Measurements from ENCODE around the gene PYDC1.
"Not testable (repeated sequence)": the region's sequence is repeated elsewhere in the genome, so short reads cannot be mapped to it uniquely, and the experiment has no call there.

PYDC1 gene

DNA sequence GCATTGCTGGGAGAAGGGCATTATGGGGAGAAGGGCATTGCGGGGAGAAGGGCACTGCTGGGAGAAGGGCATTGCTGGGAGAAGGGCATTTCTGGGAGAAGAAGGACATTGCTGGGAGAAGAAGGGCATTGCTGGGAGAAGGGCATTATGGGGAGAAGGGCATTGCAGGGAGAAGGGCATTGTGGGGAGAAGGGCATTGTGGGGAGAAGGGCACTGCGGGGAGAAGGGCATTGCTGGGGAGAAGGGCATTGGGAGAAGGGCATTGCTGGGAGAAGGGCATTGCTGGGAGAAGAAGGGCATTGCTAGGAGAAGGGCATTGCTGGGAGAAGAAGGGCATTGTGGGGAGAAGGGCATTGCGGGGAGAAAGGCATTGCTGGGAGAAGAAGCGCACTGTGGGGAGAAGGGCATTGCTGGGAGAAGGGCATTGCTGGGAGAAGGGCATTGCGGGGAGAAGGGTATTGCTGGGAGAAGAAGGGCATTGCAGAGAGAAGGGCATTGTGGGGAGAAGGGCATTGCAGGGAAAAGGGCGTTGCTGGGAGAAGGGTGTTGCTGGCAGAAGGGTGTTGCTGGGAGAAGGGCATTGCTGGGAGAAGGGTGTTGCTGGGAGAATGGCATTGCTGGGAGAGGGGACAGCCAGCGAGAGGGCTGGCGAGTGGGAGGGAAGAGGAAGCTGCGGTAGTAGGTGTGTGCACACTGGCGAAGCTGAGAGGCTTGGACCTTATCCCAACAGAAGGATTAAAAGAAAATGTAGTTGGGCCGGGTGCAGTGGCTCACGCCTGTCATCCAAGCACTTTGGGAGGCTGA lies 4.6 kb upstream of the PYDC1 start:
- no peak for DNase-seq

- no peak for DNase-seq
Observed at GRCh38 chr16:31219154-31219741, 2.3 kb upstream of the PYDC1 start.

DNA sequence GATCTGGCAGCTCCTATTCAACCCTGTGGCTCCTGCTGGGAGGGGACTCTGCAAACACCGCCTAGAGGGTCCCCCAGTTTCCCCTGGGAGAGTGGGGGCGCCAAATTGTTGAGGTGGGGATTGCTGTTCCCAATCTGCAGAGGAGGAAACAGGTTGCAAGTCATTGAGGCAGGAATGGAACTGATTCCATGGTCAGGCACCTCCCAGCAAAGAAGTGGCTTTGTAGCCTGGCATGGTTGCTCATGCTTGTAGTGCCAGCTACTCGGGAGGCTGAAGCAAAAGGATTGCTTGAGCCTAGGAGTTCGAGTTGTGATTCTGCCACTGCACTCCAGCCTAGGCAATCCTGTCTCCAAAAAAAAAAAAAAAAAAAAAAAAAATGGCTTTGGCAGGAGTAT lies 198 bp upstream of the PYDC1 start:
- no peak for DNase-seq

- peak; percentile 24 for DNase-seq
Observed at GRCh38 chr16:31215287-31216162, 1.4 kb downstream of the PYDC1 start.

DNA sequence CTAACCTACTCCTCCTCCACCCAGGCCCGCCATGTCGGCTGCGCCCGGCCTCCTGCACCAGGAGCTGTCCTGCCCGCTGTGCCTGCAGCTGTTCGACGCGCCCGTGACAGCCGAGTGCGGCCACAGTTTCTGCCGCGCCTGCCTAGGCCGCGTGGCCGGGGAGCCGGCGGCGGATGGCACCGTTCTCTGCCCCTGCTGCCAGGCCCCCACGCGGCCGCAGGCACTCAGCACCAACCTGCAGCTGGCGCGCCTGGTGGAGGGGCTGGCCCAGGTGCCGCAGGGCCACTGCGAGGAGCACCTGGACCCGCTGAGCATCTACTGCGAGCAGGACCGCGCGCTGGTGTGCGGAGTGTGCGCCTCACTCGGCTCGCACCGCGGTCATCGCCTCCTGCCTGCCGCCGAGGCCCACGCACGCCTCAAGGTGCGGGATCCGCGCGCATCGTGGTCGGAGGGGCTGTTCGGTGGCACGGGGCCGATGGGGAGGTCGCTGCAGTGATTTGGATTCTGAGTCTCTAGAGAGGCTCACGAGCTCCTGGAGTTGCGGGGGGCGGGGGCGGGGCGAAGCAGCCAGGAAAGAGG lies 2.1 kb downstream of the PYDC1 start:
- DNase-seq: peak; percentile 13

GRCh38 chr16:31213877-31214707 lies 2.8 kb downstream of the PYDC1 start, which contains the start of gene TRIM72:
Gene TRIM72 (plus strand): TSS chr16:31214119. CDS start chr16:31214739, 620 bp downstream.
- DNase-seq: no peak

GRCh38 chr16:31213342-31213741 lies 3.6 kb downstream of the PYDC1 start:
- DNase-seq: no peak

DNA sequence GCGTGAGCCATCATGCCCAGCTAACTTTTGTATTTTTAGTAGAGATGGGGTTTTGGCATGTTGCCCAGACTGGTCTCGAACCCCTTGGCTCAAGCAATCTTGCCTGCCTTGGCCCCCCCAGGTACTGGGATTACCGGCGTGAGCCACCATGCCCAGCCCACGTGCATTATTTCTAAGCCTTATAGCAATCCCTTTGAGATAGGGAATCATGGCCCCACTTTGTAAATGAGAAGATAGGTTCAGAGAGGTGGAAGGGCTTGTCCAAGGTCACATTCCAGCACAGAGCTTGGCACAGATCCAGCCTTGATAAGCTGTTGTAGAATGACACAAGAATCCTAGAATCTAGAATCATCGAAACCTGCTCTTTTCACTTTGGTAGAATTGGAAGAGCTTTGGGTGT lies 10.2 kb downstream of the PYDC1 start:
- no peak for DNase-seq

- no peak for DNase-seq
Observed at GRCh38 chr16:31204871-31205666, 11.9 kb downstream of the PYDC1 start.

DNA sequence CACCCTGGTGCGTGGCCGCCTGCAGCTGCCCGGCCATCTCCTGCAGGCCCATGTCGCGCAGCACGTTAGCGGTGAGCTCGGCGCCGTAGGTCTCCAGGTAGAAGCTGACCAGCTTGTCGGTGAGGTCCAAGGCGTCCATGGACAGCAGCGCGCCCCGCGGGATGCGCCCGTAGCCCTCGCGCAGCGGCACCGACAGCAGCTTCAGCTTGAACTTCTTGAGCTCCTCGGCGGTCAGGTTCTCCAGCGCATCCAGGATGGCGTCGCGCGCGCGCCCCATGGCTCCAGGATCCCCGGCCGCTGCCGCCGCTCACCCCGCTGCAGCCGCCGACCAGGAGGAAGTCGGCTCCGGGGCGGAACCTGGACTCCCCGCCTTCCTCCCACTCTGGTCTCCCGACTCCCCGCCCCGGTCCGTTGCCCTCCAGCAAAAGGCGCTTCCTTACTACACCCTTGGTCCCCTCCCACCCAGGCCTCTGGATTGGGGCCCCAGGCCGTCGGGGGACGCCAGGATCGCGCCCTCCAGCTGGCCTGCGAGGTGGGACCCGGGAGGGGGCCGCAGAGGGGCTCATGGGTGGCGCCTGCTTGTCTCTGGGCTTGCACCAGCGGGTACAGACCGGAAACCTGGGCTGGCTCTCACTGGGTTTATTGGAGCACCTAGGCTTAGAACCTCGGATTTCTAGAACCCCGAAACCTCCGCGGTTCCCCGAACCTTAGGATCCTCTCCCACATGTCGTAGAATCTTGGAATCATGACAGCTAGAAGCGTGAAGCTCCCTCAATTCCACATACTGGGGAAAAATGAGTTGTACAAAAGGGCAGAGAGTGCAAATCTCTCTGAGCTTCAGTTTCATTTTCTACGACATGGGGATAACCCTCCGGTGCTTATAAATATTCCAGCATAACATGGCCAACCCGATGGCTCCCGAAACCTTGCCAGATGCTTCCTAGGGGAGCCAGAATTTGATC lies 14.2 kb downstream of the PYDC1 start, which contains the start of gene PYCARD:
TSS of gene PYCARD (minus strand) at position 347 of the 962 bp plus-strand sequence. CDS start at position 277, 70 bp downstream.
- no peak for DNase-seq

DNA sequence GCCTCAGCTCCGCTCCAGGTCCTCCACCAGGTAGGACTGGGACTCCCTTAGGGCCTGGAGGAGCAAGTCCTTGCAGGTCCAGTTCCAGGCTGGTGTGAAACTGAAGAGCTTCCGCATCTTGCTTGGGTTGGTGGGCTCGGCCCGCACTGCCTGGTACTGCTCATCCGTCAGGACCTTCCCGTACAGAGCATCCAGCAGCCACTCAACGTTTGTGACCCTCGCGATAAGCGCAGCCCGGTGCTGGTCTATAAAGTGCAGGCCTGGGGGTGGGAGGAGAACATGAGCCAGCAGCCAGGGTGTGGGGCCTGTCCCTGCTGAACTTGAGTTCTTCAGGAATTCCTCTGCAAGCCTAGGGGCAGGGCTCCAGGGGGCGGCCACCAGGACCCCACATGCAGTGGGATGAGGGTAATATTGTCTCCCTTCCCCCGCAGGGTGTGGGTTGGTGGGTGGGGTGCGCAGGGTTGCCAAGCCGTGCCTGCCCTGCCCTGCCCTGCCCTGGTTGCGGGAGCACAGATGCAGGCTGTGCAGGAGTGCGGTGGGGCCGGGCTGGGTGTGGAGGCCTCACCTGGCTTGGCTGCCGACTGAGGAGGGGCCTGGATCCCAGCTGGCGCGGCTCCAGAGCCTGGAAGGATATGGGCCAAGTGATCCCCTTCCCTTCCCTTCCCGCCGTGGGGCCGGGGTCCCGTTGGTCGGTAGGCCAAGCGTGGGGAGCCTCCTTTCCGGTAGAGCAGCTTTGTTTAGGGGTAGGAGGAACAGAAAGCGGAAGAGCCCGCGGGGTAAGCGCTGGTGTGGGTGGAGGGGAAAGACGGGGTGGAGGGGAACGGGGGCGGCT lies 15.1 kb downstream of the PYDC1 start:
- peak; percentile 50 for DNase-seq

DNA sequence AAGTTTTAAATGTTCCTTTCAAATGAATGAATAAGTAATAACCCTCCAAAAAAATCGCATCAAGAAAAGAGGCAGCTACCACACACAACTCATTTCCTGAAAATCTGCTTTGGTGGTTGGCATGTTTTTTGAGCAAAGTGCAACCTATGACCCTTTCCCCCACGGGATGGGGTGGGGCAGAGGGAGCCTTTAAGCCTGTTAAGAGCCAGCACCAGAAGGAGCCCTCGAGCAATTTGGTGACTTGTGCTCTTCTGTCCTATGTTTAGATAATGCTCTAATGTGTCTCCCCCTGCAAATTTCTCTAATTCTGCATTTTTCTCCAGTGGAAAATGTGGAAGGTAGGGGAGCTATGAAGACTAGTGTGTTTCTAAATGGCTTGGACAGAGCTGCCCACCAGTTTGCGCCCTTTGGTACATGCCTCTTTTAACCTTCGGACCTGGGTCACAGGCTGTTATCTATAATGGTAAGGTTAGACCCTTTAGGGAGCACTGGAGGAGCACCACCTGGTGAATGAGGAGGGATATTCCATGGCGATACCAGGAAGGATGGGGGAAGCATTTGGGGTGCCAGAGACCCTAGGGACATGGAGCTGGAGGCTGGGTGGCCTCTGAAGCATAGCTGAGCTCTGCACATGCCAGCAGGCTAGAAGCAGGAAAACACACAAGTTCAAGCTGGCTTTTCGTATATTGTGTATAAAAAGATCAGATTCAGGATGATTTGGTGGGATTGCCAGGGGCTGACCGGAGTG lies 15.9 kb downstream of the PYDC1 start:
- peak; percentile 55 for DNase-seq

- not testable (repeated sequence) for DNase-seq
Observed at GRCh38 chr16:31200111-31200510, 16.8 kb downstream of the PYDC1 start.

GRCh38 chr16:31199430-31200041 lies 17.4 kb downstream of the PYDC1 start:
- DNase-seq: no peak

DNA sequence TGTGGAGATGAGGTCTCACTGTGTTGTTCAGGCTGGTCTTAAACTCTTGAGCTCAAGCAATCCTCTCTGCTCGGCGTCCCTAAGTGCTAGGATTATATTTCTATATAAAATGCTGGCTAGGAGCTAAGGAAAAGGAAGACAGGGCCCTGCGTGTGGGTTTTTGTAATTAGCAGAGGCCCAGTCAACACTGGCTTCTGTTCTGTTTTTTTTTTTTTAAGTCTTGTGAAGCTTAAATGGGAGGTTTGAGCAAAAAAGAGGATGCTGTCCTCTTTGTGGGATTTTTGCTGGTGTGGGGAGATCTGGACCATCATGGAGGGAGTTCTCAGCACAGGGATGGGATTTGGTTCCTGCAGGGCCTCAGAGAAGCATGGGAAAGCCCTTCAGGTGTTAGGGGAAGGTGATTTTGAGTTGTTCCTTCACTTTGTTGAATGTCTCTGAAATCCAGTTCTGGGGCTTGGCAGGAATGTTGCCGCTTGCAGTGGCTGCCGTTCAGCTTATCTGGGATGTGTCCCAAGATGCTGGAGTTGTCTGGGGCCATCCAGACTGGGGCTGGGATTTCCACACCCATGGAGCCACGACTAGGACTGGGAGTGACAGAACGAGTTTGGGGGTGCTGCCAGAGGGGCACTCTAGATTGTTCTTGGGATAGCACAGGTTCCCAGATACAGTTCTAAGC lies 18.6 kb downstream of the PYDC1 start:
- no peak for DNase-seq

GRCh38 chr16:31196324-31197088 lies 20.4 kb downstream of the PYDC1 start:
- no peak for DNase-seq

Measured in CD4-positive, alpha-beta T cell treated with Interleukin-10 for 1 hour (primary cell).